Right ventricle myocardium superior (tissue), 1 donor: ENCODE results near the gene GLYR1. TPM values are rescaled to one million over a fixed set of nuclear protein-coding genes. Genes with fewer than 3 reads are reported as not detected.

Experiments used
- ATAC-seq: fragments of 200-7000 bp; cut with Tn5 transposase; one replicate; pipeline ENCODE4 v1.9.1; 2020; ENCODE audit warnings: mild to moderate bottlenecking; ENCODE audit not compliant: poor library complexity
- DNase-seq: peaks from one replicate; pipeline ENCODE4 v3.0.0-alpha.2; 2020
- intact Hi-C: fragments of 100-400 bp; cut with DNase I; formaldehyde crosslinking; loops from one replicate; pipeline ENCODE4 v1.11.2; 2022
- total RNA-seq: library from RNA; stranded (reverse); fragmentation: NEBNext Ultra II Directional; extraction: Animal tissue kit (Norgen Biotek cat#: 25700); gene quantifications from one replicate; pipeline ENCODE4 v1.2.1, GENCODE V29; 2021
- donor health status: DM: no; HTN: yes; CAD: no; lungs with severe emphysema.

Gene GLYR1
- total RNA-seq, 1 donor from 2014 or later: 93.3 TPM

DNA sequence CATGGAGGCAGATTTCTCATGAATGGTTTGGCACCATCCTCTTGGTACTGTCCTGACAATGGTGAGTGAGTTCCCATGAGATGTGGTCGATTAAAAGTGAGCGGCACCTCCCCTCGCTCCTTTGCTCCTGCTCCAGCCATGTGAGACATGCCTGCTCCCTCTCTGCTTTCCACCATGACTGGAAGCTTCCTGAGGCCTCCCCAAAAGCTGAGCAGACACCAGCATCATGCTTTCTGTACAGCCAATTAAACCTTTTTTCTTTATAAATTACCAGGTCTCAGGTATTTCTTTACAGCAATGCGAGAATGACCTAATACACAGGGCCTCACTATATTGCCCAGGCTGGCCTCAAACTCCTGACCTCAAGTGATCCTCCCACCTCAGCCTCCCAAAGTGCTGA lies 92.2 kb downstream of the GLYR1 start:
- DNase-seq (no peak), ATAC-seq (no peak)
- intact Hi-C loops: no loop called here

DNA sequence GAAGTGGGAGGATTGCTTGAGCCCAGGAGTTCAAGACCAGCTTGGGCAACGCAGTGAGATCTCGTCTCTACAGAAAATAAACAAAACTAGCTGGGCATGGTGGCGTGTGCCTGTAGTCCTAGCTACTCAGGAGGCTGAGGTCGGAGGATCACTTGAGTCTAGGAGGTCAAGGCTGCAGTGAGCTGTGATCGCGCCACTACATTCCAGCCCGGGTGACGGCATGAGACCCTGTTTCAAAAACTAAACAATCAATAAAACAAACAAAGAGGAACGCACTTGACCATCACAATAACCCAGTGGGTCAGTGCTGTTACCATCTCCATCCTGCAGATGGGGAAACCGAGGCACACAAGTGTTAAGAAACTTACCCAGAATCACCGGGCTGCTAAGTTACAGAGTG lies 93.9 kb downstream of the GLYR1 start:
- no peak for DNase-seq
- ATAC-seq: no peak
- intact Hi-C loops: no loop called here

Other genes starting within 250 kb of the GLYR1 start
- 27.5 TPM for gene UBALD1, start 232.4 kb downstream of the GLYR1 start, total RNA-seq
- gene MGRN1, start 222.5 kb downstream of the GLYR1 start, total RNA-seq: 27.9 TPM
- gene NUDT16L1, start 153.7 kb downstream of the GLYR1 start, total RNA-seq: 52.8 TPM
- gene ANKS3, start 113.0 kb downstream of the GLYR1 start, total RNA-seq: 9.1 TPM
- gene DNAAF8, start 112.8 kb downstream of the GLYR1 start, total RNA-seq: 1.2 TPM
- 4.8 TPM for gene ZNF500, start 80.1 kb downstream of the GLYR1 start, total RNA-seq
- not detected for gene SEPTIN12, start 58.9 kb downstream of the GLYR1 start, total RNA-seq
- gene SMIM22, start 51.9 kb downstream of the GLYR1 start, total RNA-seq: not detected
- 110 TPM for gene ROGDI, start 44.7 kb downstream of the GLYR1 start, total RNA-seq
- 42.1 TPM for gene UBN1, start 193 bp upstream of the GLYR1 start, total RNA-seq
- gene PPL, start 89.9 kb upstream of the GLYR1 start, total RNA-seq: 14.9 TPM
- gene SEC14L5, start 111.0 kb upstream of the GLYR1 start, total RNA-seq: 26.2 TPM
- gene NAGPA, start 186.6 kb upstream of the GLYR1 start, total RNA-seq: 7.1 TPM
- 6.1 TPM for gene C16orf89, start 218.7 kb upstream of the GLYR1 start, total RNA-seq
- gene ALG1, start 224.6 kb upstream of the GLYR1 start, total RNA-seq: 8.5 TPM